ENCODE data around the gene TANGO6.

Gene TANGO6

DNA sequence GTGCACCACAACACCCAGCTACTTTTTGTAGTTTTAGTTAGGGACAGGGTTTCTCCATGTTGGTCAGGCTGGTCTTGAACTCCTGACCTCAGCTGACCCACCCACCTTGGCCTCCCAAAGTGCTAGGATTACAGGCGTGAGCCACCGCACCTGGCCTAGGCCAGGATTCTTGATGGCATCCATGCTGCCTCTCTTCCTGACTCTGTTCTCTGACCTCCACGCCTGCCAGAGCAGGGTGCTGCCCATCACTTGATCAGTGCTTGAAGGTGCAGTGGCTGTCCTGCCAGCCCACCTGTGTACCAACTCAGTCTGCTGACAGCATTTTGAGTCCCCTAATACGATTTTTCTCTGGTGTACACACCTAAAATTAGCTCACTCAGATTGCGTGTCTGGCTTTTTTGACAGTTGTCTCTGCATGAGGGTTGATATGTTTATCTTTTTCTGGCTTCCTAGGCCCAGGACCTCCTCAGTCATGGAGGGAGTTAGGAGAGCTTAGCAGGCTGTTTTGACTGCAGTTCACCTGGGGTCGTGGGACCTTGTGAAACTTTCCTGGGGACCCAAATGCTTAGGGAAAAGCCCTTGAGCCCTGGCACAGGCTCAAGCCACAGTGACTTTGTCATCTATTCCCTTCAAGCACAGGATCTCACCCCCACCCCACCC, 268.0 kb downstream of the TANGO6 start:
- no peak overlapping the region for H3K4me3 ChIP-seq (ENCODE audit: control insufficient read depth in 1 of 7, extremely low read depth in 1 of 7, insufficient read depth in 4 of 7, low read depth in 2 of 7, low read length in 6 of 7)
- CTCF ChIA-PET = interaction anchor here (0.9 to 6.0 kb wide), 5 partner anchors 10 to 173 kb away, joined by 3 to 71 read pairs (median 3); no protein-coding TSS in a partner anchor
- 78% methylated on average over 4 of the region's 6 CpGs for WGBS (ENCODE audit: insufficient coverage)

DNA sequence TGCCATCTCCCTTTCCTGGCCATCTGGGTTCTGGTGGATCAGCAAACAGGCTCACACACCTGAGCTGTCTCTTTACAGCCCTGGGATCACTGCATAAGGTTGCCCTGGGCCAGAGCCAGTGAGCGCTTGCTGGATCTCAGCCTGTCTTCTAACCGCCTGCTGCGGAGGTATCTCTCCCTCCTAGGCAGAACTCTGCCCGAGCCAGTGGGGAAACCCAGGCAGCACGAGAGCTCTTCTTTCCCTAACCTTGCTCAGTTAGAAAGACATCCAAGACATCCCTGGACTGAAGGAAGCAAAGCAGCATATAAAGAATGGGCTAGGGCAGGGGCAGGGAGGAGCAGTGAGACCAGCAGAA, 268.5 kb downstream of the TANGO6 start:
- Histone ChIP-seq H3K27ac (ENCODE audit: insufficient read depth in 1 of 2, low read depth in 1 of 2, low read length in 2 of 2, poor library complexity in 1 of 2, severe bottlenecking in 2 of 2) (no peak overlapping the region), H3K27me3 (replicated peaks in 2 of 5; ENCODE audit: control insufficient read depth in 4 of 5, insufficient read depth in 5 of 5, low read length in 4 of 5) (peaks cover 0 to 31% (median 7%) of the 10 kb centered on the region in 5 experiments), H3K36me3 (ENCODE audit: control insufficient read depth in 4 of 4, insufficient read depth in 4 of 4, low read length in 3 of 4) (peaks cover under 1 to 47% (median 31%) of the 10 kb centered on the region in 4 experiments), H3K4me1 (ENCODE audit: control extremely low read depth in 1 of 4, control insufficient read depth in 4 of 4, insufficient read depth in 4 of 4, low read length in 3 of 4) (peaks cover 0 to 27% (median 17%) of the 10 kb centered on the region in 4 experiments), H3K4me3 (ENCODE audit: control insufficient read depth in 1 of 7, extremely low read depth in 1 of 7, insufficient read depth in 4 of 7, low read depth in 2 of 7, low read length in 6 of 7) (no peak overlapping the region), H3K9me3 (ENCODE audit: control extremely low read depth in 1 of 5, control insufficient read depth in 4 of 5, insufficient read depth in 2 of 5, low read depth in 1 of 5, low read length in 4 of 5) (no peaks in the 10 kb centered on the region)
- no peak for DNase-seq
- WGBS (ENCODE audit: insufficient coverage) = 55% methylated on average over 5 of the region's 5 CpGs
- ChIA-PET CTCF (interaction anchor here (0.9 to 6.0 kb wide), 6 partner anchors 10 to 173 kb away, joined by 3 to 71 read pairs (median 4); no protein-coding TSS in a partner anchor), POLR2A (no interaction called here)

More for the DNA sequence above, 268.0 kb downstream of the TANGO6 start:
- peaks cover 0 to 42% (median 26%) of the 10 kb centered on the region in 4 experiments for H3K36me3 ChIP-seq (ENCODE audit: control insufficient read depth in 4 of 4, insufficient read depth in 4 of 4, low read length in 3 of 4)
- H3K9me3 ChIP-seq (ENCODE audit: control extremely low read depth in 1 of 5, control insufficient read depth in 4 of 5, insufficient read depth in 2 of 5, low read depth in 1 of 5, low read length in 4 of 5) = no peaks in the 10 kb centered on the region
- peak in 1 of 3 donors; percentile 26 for DNase-seq
- H3K27me3 ChIP-seq (replicated peaks in 2 of 5; ENCODE audit: control insufficient read depth in 4 of 5, insufficient read depth in 5 of 5, low read length in 4 of 5) = peaks cover 0 to 36% (median 7%) of the 10 kb centered on the region in 5 experiments
- H3K4me1 ChIP-seq (ENCODE audit: control extremely low read depth in 1 of 4, control insufficient read depth in 4 of 4, insufficient read depth in 4 of 4, low read length in 3 of 4) = peaks cover 0 to 32% (median 22%) of the 10 kb centered on the region in 4 experiments
- POLR2A ChIA-PET = no interaction called here
- H3K27ac ChIP-seq (ENCODE audit: insufficient read depth in 1 of 2, low read depth in 1 of 2, low read length in 2 of 2, poor library complexity in 1 of 2, severe bottlenecking in 2 of 2) = no peak overlapping the region

DNA sequence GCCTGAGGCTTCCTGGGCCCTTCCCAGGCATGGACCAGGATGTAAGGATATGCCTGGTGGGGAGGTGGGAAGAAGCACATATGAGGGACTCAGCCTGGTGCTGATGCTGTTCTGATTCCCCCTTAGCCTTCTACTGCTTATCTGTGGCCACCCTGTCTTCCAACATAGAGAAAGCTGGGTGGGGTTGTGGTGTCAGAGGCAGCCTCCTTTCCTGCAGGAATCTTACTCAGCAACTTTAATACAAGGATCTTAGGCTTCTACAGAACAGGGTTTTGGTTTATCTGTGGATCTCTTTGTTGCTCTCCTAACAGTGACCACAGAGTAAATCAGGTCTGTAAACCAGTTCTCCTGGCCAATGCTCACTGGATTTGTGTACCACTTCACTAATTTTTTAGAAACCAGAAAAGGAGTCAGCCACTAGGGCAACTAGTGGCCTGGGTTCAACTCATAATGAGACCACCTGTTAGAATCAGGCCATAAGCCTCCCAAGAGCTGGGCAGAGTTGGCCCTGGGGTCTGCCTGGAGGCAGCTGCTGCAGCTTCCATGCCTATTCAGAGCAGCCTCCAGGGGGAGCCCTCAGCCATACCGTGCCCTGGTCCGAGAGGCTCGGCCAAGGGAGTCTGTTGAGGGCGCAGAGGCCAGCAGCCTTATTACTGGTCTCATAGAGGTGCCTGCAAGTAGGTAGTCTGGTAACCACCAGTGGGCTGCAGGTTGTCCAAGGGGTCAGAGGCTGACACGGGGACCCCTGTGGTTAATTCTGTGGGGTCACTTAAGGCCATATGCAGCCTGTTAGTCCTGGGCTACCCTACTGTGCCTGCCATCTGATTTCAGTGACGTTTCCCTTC, 269.2 kb downstream of the TANGO6 start:
- DNase-seq = peak in 2 of 3 donors; percentile 44 to 52
- Histone ChIP-seq H3K9me3 (ENCODE audit: control extremely low read depth in 1 of 5, control insufficient read depth in 4 of 5, insufficient read depth in 2 of 5, low read depth in 1 of 5, low read length in 4 of 5) (no peaks in the 10 kb centered on the region), H3K36me3 (ENCODE audit: control insufficient read depth in 4 of 4, insufficient read depth in 4 of 4, low read length in 3 of 4) (peaks cover 2 to 53% (median 34%) of the 10 kb centered on the region in 4 experiments), H3K4me3 (ENCODE audit: control insufficient read depth in 1 of 7, extremely low read depth in 1 of 7, insufficient read depth in 4 of 7, low read depth in 2 of 7, low read length in 6 of 7) (no peak overlapping the region), H3K27ac (ENCODE audit: insufficient read depth in 1 of 2, low read depth in 1 of 2, low read length in 2 of 2, poor library complexity in 1 of 2, severe bottlenecking in 2 of 2) (no peak overlapping the region), H3K27me3 (replicated peaks in 2 of 5; ENCODE audit: control insufficient read depth in 4 of 5, insufficient read depth in 5 of 5, low read length in 4 of 5) (peaks cover 0 to 24% (median 3%) of the 10 kb centered on the region in 5 experiments), H3K4me1 (ENCODE audit: control extremely low read depth in 1 of 4, control insufficient read depth in 4 of 4, insufficient read depth in 4 of 4, low read length in 3 of 4) (peaks cover 0 to 20% (median 11%) of the 10 kb centered on the region in 4 experiments)
- POLR2A ChIA-PET = no interaction called here
- CTCF ChIA-PET = interaction anchor here (0.7 to 6.0 kb wide), 7 partner anchors 11 to 172 kb away, joined by 3 to 71 read pairs (median 4); no protein-coding TSS in a partner anchor
- WGBS (ENCODE audit: insufficient coverage) = 80% methylated on average over 6 of the region's 6 CpGs

DNA sequence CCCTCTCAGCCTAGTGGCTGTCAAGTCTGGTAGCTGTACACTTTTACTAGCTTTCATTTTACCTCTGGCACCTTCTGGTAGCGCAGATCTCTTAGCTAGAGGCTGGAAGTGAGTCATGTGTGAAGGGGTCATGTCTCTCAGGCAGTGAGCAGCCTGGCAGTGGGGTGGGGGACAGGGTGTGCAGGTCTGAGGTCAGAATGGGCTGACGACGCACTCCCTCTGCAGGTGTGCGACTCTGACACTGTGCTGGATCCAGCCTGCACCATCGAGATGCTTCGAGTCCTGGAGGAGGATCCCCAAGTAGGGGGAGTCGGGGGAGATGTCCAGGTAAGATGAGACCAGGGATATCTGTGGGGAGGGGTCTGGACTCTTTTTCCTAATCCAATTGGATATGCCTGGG, 269.9 kb downstream of the TANGO6 start:
- Histone ChIP-seq H3K4me1 (ENCODE audit: control extremely low read depth in 1 of 4, control insufficient read depth in 4 of 4, insufficient read depth in 4 of 4, low read length in 3 of 4) (peaks cover 0 to 14% (median 6%) of the 10 kb centered on the region in 4 experiments), H3K27ac (ENCODE audit: insufficient read depth in 1 of 2, low read depth in 1 of 2, low read length in 2 of 2, poor library complexity in 1 of 2, severe bottlenecking in 2 of 2) (no peak overlapping the region), H3K27me3 (replicated peaks in 2 of 5; ENCODE audit: control insufficient read depth in 4 of 5, insufficient read depth in 5 of 5, low read length in 4 of 5) (peaks cover 0 to 17% (median 3%) of the 10 kb centered on the region in 5 experiments), H3K36me3 (ENCODE audit: control insufficient read depth in 4 of 4, insufficient read depth in 4 of 4, low read length in 3 of 4) (peaks cover 2 to 60% (median 40%) of the 10 kb centered on the region in 4 experiments), H3K4me3 (ENCODE audit: control insufficient read depth in 1 of 7, extremely low read depth in 1 of 7, insufficient read depth in 4 of 7, low read depth in 2 of 7, low read length in 6 of 7) (no peak overlapping the region), H3K9me3 (ENCODE audit: control extremely low read depth in 1 of 5, control insufficient read depth in 4 of 5, insufficient read depth in 2 of 5, low read depth in 1 of 5, low read length in 4 of 5) (no peaks in the 10 kb centered on the region)
- WGBS (ENCODE audit: insufficient coverage) = 93% methylated on average over 6 of the region's 7 CpGs
- ChIA-PET POLR2A (no interaction called here), CTCF (interaction anchor here (0.7 to 6.0 kb wide), 4 partner anchors 10 to 44 kb away, joined by 3 to 71 read pairs (median 8); no protein-coding TSS in a partner anchor)
- DNase-seq = no peak

DNA sequence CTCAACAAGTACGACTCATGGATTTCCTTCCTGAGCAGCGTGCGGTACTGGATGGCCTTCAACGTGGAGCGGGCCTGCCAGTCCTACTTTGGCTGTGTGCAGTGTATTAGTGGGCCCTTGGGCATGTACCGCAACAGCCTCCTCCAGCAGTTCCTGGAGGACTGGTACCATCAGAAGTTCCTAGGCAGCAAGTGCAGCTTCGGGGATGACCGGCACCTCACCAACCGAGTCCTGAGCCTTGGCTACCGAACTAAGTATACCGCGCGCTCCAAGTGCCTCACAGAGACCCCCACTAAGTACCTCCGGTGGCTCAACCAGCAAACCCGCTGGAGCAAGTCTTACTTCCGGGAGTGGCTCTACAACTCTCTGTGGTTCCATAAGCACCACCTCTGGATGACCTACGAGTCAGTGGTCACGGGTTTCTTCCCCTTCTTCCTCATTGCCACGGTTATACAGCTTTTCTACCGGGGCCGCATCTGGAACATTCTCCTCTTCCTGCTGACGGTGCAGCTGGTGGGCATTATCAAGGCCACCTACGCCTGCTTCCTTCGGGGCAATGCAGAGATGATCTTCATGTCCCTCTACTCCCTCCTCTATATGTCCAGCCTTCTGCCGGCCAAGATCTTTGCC, 271.1 kb downstream of the TANGO6 start:
- peaks cover 0 to 14% (median 6%) of the 10 kb centered on the region in 4 experiments for H3K4me1 ChIP-seq (ENCODE audit: control extremely low read depth in 1 of 4, control insufficient read depth in 4 of 4, insufficient read depth in 4 of 4, low read length in 3 of 4)
- H3K36me3 ChIP-seq (ENCODE audit: control insufficient read depth in 4 of 4, insufficient read depth in 4 of 4, low read length in 3 of 4) = peaks cover 4 to 67% (median 51%) of the 10 kb centered on the region in 4 experiments
- DNase-seq = no peak
- WGBS (ENCODE audit: insufficient coverage) = 98% methylated on average over 25 of the region's 25 CpGs
- no peak overlapping the region for H3K27ac ChIP-seq (ENCODE audit: insufficient read depth in 1 of 2, low read depth in 1 of 2, low read length in 2 of 2, poor library complexity in 1 of 2, severe bottlenecking in 2 of 2)
- H3K27me3 ChIP-seq (replicated peaks in 2 of 5; ENCODE audit: control insufficient read depth in 4 of 5, insufficient read depth in 5 of 5, low read length in 4 of 5) = peaks cover 0 to 5% (median 0%) of the 10 kb centered on the region in 5 experiments
- no peaks in the 10 kb centered on the region for H3K9me3 ChIP-seq (ENCODE audit: control extremely low read depth in 1 of 5, control insufficient read depth in 4 of 5, insufficient read depth in 2 of 5, low read depth in 1 of 5, low read length in 4 of 5)
- POLR2A ChIA-PET = no interaction called here
- CTCF ChIA-PET = interaction anchor here (0.7 to 6.0 kb wide), 2 partner anchors 9 to 14 kb away, joined by 3 to 71 read pairs; no protein-coding TSS in a partner anchor
- H3K4me3 ChIP-seq (ENCODE audit: control insufficient read depth in 1 of 7, extremely low read depth in 1 of 7, insufficient read depth in 4 of 7, low read depth in 2 of 7, low read length in 6 of 7) = no peak overlapping the region

DNA sequence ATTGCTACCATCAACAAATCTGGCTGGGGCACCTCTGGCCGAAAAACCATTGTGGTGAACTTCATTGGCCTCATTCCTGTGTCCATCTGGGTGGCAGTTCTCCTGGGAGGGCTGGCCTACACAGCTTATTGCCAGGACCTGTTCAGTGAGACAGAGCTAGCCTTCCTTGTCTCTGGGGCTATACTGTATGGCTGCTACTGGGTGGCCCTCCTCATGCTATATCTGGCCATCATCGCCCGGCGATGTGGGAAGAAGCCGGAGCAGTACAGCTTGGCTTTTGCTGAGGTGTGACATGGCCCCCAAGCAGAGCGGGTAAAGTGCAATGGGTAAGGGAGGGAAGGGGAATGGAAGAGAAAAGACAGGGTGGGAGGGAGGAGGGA, 271.6 kb downstream of the TANGO6 start:
- Histone ChIP-seq H3K27me3 (replicated peaks in 2 of 5; ENCODE audit: control insufficient read depth in 4 of 5, insufficient read depth in 5 of 5, low read length in 4 of 5) (peaks cover 0 to 1% (median 0%) of the 10 kb centered on the region in 5 experiments), H3K4me1 (ENCODE audit: control extremely low read depth in 1 of 4, control insufficient read depth in 4 of 4, insufficient read depth in 4 of 4, low read length in 3 of 4) (peaks cover 0 to 14% (median 6%) of the 10 kb centered on the region in 4 experiments), H3K36me3 (ENCODE audit: control insufficient read depth in 4 of 4, insufficient read depth in 4 of 4, low read length in 3 of 4) (peaks cover 4 to 67% (median 53%) of the 10 kb centered on the region in 4 experiments), H3K27ac (ENCODE audit: insufficient read depth in 1 of 2, low read depth in 1 of 2, low read length in 2 of 2, poor library complexity in 1 of 2, severe bottlenecking in 2 of 2) (no peak overlapping the region), H3K4me3 (ENCODE audit: control insufficient read depth in 1 of 7, extremely low read depth in 1 of 7, insufficient read depth in 4 of 7, low read depth in 2 of 7, low read length in 6 of 7) (no peak overlapping the region), H3K9me3 (ENCODE audit: control extremely low read depth in 1 of 5, control insufficient read depth in 4 of 5, insufficient read depth in 2 of 5, low read depth in 1 of 5, low read length in 4 of 5) (no peaks in the 10 kb centered on the region)
- ChIA-PET CTCF (interaction anchor here (6.0 kb wide), 1 partner anchor 8 kb away, joined by 71 read pairs; no protein-coding TSS in a partner anchor), POLR2A (no interaction called here)
- 100% methylated on average over 2 of the region's 6 CpGs for WGBS (ENCODE audit: insufficient coverage)
- DNase-seq = no peak
